GM21515 (cell line): Measurements from ENCODE around the gene GNG5.
A peak's percentile ranks its signal among the peaks of the same experiment; 100 is the strongest.
"Not testable (repeated sequence)": the region's sequence is repeated elsewhere in the genome, so short reads cannot be mapped to it uniquely, and the experiment has no call there.

Experiments used
- ATAC-seq: cut with Tn5 transposase; IDR thresholded peaks from one replicate; pipeline ENCODE4 v1.9.1; 2021; ENCODE audit not compliant: unreplicated experiment

GNG5 gene

DNA sequence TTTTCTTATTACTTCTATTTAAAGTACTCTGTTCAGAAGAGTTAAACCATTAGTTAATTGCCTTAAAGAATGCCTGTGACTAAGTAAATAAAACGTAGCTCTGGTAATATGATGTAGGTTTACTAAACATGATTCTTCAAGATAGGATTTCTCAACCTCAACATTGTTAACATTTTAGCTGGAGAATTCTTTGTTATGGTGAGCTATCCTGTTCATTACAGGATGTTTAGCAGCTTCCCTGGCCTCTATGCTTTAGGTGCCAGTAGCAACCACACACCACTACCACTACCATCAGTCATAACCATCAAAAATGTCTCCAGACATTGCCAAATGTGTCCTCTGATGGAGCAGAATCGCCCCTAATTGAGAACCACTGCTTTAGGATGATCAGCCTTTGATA is 16.6 kb downstream of the GNG5 start:
- no peak for ATAC-seq

DNA sequence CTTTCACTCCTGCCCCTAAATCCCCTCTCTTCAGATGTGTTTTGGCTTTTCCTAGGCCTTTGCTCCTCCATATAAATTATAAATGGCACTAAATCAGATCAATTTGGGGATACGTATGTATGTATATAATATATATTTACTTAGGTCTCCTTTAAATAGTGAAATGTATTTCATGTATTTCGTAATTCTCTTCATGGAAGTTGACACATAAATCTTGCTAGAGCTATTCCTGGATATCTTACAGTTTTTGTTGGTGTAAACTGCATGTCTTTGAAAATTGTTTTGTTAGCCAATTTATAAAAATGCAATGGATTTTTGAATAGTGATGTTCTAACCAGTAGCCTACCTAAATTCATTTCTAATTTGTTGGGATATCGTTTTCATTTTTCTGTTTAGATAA is 18.3 kb downstream of the GNG5 start:
- ATAC-seq = no peak

DNA sequence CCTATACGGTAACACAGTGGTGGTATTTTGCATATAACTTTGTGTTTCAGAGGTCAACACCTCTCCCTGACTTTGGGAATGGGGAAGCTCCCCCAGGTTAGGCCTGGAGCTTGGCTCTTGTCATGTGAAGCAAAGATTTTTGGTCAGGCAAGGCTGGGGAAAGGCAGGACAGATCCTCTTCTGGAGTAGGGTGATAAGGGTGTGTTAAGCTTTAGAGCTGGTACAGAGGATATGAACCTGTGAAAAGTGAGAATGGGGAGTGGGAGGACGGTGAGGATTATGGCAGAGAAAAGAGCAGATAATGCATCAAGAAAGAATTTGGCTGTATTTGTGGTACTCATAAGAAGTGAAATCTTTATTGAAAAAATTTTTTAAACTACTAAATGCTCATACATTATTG is 25.1 kb downstream of the GNG5 start:
- ATAC-seq = no peak

DNA sequence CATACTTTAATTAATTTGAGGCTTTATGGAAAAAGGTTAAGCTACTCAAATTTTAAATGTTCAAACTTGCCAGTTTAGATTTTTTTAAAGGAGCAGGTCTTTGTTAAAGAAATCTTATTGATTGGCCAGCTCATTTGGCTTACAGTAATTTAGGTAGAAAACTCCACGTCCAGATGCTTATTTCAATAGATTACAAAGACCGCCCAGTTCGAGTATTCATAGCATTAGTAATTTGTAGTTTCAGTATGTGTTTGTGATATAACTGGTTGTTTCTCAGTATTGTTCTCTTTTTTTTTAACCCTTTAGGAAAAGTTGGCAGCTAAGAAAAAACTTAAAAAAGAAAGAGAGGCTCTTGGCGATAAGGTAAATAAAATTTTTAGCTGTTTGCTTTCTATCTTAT is 25.7 kb downstream of the GNG5 start:
- ATAC-seq = no peak

DNA sequence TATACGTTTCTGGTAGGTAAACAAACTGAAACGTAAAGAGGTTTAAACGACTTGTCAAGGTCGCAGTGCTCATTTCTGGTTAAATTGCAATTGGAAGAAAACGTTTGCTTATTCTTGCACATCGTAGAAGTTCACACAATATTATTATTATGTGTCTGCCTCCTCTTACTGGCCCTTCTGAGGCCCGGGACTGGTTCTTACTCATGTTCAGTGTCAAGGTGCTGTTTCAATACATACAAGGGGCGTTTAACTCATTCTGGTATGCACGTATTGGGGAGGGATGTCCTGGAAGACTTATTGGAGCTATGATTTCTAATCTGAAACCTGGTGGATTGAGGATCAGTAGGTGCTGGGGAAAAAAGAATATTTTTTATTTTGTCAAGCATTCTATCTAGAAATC is 26.4 kb downstream of the GNG5 start:
- ATAC-seq = peak; percentile 11

DNA sequence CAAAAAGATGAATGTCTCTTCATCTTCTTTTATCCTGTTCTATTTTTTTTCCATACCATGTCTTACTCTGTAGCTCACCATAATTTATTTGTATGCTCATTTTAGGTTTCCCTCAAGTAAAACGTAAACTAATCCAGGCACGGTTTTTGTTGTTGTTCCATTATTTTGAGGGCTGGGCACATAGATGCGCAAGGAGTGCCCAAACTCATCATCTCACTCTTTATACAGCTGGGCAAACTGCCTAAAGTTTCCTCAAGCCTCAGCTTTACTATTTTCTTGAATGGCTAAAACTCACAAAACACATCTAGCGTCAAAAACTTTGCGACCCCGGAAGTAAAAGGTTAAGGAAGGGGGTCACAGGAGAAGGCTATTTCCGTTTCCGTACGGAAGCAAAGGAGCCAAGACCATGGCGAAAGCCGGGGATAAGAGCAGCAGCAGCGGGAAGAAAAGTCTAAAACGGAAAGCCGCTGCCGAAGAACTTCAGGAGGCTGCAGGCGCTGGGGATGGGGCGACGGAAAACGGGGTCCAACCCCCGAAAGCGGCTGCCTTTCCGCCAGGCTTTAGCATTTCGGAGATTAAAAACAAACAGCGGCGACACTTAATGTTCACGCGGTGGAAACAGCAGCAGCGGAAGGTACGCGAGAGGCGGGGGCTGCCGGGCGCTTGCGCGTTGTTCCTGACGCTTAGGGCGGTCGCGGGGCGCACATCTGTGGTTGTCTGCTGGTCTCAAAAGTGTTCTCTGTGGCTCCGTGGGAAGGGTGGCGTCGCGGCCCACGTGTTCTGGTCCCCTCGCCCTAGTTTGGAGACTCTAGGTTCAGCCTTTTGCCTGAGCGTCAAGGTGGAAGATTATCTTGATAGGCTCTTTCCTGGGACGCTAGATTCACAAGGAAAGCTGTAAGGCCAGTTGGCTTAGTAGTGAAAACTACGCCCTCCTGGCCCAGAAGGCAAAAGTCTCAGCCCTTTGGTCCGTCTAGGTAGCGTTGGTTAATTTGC is 27.2 kb downstream of the GNG5 start, which contains the start of gene RPF1:
RPF1 (plus strand) TSS at position 391 of the 993 bp plus-strand sequence; CDS start at position 407, 16 bp downstream.
- ATAC-seq = peak; percentile 98

DNA sequence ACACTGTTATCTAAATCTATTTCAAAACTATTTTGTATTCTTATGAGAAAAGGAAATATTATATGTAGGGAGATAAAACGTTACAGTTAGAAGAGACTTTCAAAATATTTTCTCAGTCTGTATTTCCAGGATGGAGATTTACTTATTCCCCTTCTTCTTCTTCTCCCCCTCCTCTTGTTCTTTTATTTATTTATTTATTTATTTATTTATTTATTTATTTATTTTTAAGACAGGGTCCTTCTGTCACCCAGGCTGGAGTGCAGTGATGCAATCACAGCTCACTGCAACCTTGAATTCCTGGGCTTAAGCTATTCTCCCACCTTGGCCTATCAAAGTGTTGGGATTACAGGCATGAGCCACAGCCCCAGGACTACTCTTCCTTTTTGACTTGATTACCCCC is 30.2 kb downstream of the GNG5 start:
- ATAC-seq = no peak

DNA sequence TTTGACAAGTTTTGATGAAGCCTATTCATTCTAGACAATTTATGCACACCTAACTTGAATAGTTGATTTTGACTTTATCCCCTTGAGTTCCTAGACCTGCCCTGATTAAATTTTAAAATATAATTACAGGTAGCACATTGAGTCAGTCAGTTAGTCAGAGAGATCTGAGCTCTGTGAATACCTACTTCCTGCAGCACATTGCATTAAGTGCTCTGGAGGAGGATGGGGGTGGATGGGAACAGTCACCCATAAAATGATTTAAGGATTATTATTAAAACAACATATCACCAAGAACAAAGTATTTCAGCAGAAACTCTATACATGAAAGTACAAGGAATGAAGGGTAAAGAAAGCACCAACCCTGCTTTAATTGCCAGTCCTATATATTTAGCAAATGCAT is 39.1 kb downstream of the GNG5 start:
- ATAC-seq = no peak

DNA sequence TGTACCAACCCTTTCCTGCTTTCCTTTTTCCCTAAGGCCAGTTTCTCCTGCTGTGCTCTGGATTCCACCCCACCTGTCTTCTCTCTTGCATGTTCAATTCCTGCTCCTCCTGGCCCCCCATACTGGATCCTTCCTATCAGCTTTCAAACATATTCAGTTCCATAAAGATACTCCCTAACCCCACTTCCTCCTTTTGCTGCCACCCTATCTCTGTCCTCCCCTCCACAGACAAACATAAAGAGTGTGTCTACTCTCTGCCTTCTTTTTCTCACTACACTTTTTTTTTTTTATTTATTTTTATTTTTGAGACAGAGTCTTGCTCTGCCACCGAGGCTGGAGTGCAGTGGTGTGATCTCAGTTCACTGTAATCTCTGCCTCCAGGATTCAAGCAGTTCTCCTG is 44.3 kb downstream of the GNG5 start:
- ATAC-seq = no peak

DNA sequence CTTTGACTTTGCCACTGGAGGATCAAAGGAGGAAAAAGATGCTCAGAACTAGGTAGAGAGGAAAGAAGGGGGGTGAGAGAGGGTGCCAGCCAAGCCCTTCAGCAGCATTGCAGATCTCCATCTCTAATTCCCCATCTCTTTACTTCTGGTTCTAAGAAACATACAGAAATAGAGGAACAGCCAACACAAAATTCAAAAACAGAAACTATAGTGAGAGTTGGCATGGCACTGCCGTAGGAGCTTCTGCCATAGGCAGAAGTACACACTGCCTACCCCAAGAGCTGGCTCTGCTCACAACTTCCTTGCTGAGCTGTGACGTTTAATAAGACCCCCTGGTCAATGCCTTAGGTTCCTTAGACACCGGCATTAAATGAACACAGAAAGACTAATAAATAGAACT is 53.9 kb downstream of the GNG5 start:
- ATAC-seq = no peak

DNA sequence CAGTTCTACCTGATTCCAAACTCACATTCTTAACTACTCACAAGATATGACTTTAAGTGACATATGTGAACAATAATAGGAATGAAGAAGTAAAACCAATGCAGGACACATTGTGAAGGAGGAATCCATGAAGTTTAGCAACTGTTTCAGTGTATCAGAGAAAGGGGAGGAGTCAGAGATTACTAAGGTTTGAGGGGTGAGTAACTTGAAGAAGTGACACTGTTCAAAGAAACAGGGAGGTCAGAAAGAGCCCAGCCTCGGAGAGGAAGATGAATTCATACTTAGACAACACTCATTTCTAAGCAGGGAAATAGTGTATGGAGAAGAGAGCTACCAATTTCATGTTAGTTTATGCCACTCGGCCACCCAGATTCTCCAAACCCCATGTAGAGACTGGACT is 55.5 kb downstream of the GNG5 start:
- ATAC-seq = no peak

DNA sequence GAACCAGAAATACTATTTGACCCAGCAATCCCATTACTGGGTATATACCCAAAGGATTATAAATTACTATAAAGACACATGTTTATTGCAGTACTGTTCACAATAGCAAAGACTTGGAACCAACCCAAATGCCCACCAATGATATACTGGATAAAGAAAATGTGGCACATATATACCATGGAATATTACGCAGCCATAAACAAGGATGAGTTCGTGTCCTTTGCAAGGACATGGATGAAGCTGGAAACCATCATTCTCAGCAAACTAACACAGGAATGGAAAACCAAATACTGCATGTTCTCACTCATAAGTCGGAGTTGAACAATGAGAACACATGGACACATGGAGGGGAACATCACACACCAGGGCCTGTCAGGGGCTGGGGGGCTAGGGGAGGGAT is 57.7 kb downstream of the GNG5 start:
- not testable (repeated sequence) for ATAC-seq
